ENCODE data around the gene TYMP.
A peak's percentile ranks its signal among the peaks of the same experiment; 100 is the strongest.

Gene TYMP

DNA sequence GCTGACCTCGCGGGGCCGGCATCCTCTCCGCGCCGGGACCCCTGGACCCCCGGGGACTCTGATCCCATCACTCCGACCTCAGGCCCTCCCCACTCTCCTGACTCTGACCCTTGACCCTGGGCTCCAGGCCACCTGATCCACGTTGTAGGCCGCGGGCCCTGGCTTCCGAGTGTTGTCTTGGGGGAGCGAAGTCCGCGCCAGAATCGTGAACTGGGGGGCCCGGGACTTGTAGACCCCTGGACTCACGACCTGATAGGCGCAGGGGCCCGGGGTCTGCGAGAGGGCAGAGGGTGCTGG, 716 bp upstream of the TYMP start:
- TF ChIP-seq, protein P1, sequence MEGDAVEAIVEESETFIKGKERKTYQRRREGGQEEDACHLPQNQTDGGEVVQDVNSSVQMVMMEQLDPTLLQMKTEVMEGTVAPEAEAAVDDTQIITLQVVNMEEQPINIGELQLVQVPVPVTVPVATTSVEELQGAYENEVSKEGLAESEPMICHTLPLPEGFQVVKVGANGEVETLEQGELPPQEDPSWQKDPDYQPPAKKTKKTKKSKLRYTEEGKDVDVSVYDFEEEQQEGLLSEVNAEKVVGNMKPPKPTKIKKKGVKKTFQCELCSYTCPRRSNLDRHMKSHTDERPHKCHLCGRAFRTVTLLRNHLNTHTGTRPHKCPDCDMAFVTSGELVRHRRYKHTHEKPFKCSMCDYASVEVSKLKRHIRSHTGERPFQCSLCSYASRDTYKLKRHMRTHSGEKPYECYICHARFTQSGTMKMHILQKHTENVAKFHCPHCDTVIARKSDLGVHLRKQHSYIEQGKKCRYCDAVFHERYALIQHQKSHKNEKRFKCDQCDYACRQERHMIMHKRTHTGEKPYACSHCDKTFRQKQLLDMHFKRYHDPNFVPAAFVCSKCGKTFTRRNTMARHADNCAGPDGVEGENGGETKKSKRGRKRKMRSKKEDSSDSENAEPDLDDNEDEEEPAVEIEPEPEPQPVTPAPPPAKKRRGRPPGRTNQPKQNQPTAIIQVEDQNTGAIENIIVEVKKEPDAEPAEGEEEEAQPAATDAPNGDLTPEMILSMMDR (IDR thresholded peaks at IDR 0.05; ENCODE audit: low read depth, low read length) = no peak
- peak overlapping the region; percentile 42 for H3K4me3 ChIP-seq (ENCODE audit: low read depth, low read length)

DNA sequence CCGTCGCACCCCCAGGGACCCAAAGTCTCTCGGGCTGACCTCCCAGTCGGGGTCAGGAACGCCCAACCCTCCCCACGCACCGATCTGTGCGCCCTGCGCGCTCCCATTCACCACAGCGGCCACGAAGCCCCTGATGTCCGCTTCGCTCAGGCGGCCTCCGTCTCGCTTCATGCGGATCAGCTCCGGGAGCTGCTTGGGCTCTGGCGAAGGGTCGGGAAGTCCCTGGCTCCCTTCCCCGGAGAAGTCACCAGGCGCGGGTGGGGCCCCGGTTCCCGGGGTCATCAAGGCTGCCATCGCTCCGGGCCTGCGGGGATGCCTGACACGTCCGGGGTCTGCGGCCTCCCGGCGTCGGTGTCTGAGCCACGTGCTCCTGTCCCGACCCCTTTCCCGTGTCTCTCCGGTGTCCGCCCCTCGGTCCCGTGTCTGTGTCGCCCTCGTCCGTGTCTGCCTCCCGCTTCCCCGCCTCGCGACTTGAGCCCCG, 356 bp downstream of the TYMP start:
- TF ChIP-seq, protein P1 (IDR thresholded peaks at IDR 0.05; ENCODE audit: low read depth, low read length) = no peak
- H3K4me3 ChIP-seq (ENCODE audit: low read depth, low read length) = 0 out of 2 replicates have a peak overlapping the region, but pooled peaks have one; percentile 10

DNA sequence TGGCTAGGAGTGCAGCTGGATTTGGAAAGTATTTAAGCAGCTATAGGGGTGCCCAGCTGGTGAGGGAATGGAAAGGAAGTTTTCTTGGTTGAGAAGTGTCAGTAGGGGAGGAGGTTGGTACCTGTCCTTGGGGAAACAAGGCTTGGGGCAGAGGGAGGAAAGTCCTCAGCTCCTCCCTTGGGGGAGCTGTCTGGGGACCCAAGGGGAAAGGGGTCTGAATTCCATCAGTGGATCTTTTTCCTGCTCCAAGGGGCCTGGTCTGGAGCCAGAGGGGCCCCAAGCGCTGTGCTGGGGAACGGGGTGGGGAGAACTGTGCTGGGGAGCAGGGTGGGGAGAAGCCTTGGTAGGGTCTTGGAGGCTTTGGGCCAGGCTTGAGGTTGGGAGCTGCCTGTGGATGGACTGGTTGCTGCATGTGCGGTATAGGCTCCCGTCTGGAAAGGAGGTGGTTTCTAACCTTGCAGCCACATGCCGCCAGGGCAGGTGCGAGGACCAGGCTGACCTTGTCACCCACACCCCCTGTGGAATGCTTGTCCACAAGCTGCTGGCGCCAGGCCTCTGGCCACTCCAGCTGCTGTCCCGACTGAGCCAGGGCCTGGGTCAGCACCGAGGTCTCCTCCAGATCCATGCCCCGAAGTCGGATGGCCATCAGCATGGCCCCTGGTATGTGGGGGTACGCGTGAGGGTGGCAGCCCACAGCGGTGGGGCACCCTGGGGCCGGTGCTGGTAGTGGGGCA, 963 bp downstream of the TYMP start:
- TF ChIP-seq, protein P1 (IDR thresholded peaks at IDR 0.05; ENCODE audit: low read depth, low read length) = no peak
- H3K4me3 ChIP-seq (ENCODE audit: low read depth, low read length) = no peak overlapping the region

DNA sequence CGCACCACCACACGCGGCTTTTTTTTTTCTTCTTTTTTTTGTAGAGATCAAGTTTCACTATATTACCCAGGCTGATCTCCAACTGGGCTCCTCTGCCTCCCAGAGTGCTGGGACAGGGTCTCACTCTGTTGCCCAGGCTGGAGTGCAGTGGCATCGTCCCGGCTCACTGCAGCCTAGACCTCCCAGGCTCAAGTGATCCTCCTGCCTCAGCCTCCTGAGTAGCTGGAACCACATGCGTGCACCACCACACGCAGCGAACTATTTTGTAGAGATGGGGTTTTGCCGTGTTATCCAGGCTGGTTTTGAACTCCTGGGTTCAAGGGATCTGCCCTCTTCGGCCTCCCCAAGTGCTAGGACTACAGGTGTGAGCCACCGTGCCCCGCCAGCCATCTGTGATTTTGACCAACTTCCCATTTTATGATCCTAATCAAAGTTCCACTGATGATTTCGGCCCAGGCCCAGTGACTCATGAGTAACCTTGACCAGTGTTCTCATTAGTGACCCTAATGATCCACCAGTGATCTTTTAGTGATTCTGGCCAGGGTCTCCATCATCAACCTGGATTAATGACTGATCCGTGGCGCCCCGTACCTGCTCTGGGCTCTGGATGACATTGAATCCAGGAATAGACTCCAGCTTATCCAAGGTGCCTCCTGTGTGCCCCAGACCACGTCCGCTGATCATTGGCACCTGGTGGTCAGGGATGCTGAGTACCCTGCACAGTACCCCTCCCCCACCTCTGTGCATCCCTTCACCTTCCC, 1.7 kb downstream of the TYMP start:
- no peak overlapping the region for H3K4me3 ChIP-seq (ENCODE audit: low read depth, low read length)
- TF ChIP-seq, protein P1 (IDR thresholded peaks at IDR 0.05; ENCODE audit: low read depth, low read length) = no peak

DNA sequence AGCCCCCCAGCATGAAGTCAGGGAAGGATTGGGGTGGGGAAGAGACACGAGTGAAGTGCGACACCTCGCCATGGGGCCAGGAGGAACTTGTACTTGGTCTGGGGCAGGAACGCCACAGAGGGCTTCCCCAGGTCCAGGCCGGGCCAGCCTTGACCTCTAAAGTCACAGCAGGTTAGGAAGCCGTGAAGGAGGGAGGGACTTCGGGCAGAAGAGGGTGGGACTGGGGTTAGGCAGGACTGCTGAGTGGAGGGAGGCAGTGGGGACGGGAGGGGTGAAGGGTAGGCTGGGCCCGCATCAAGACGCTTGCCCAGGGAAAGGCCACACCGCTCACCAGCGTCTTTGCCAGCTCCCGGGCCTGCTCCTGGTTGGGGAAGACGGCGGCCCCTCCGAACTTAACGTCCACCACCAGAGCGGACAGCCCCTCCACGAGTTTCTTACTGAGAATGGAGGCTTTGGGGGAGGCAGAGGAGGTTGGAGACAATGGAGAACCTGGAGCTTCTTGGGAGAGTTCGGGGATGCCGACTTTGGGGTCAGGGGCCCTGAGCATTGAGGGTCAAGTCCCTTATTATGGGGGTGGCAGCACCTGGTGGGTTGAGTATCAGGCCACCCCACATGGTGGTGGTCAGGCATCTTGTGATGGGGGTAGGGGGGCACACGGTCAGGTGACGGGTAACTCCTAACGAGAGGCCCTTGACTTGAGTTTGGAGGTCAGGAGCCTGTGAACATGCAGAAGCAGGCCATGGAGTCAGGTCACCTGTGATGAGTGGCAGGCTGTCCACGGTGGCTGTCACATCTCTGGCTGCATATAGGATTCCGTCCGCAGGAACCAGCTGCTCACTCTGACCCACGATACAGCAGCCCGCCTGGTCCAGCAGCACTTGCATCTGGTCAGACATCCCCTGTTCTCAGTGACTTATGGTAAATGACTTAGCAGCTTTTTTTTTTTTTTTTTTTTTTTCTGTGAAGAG, 2.7 kb downstream of the TYMP start:
- TF ChIP-seq, protein P1 (IDR thresholded peaks at IDR 0.05; ENCODE audit: low read depth, low read length) = no peak
- H3K4me3 ChIP-seq (ENCODE audit: low read depth, low read length) = peak overlapping the region; percentile 74

DNA sequence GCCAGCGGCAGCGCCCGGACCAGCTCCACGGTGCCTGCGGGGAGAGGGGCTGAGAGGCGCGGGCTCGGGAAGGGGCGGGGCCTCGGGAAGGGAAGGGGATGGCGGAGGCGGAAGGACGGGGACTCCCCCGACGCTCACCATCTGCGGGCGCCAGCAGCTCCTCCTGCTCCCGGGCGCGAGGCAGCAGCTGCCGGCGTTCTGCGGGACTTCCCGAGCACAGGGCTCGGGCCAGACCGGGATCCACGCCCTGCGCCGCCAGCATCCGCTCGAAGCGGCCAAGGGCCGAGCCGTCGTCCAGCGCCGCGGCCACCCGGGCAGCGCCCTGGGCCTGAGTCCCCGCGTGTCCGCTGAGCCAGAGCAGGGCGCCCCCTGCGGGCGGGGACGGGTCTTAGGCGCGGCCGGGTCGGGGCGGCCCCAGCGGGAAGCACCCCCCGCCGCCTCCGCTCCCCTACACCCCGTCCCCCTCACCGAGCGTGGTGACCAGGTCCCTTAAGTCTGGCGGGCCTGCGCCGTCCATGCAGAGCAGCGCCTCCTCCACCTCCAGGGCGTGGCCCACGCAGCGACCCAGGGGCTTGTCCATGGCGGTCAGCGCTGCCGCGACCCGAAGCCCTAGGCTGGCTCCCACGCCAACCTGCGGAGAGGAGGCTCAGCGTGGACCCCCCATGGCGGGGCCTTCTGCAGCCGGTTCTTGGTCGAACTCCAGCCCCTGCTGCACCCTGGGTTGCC, 3.5 kb downstream of the TYMP start:
- TF ChIP-seq, protein P1 (IDR thresholded peaks at IDR 0.05; ENCODE audit: low read depth, low read length) = peak; percentile 48
- H3K4me3 ChIP-seq (ENCODE audit: low read depth, low read length) = peak overlapping the region; percentile 74

All from WI38 (cell line).